ENCODE data around the gene CDH23. TPM values are rescaled to one million over a fixed set of nuclear protein-coding genes. Genes with fewer than 3 reads are reported as not detected.

CDH23 gene
- total and polyA plus RNA-seq, 10 of the 15 experiments (the other 5 are each of a cell fraction or from before 2014, with no cell fraction given): 0.09 to 0.40 (median 0.15) TPM; not detected in 1

GRCh38 chr10:71727738-71728737 lies 331.3 kb downstream of the CDH23 start:
- Histone ChIP-seq H3K9me3 (replicated peaks; ENCODE audit: control insufficient read depth, insufficient read depth, low read length) (no peaks in the 10 kb centered on the region), H2AFZ (ENCODE audit: control insufficient read depth, low read depth, low read length) (peak overlapping the region; percentile 70), H3K4me2 (ENCODE audit: control insufficient read depth, insufficient read depth) (peak overlapping the region; percentile 90), H3K27me3 (replicated peaks in 1 of 2; ENCODE audit: control insufficient read depth in 2 of 2, insufficient read depth in 2 of 2, low read length in 1 of 2) (no peaks in the 10 kb centered on the region), H4K20me1 (ENCODE audit: control insufficient read depth, insufficient read depth) (no peaks in the 10 kb centered on the region), H3K79me2 (ENCODE audit: control insufficient read depth, insufficient read depth, low read length) (no peaks in the 10 kb centered on the region), H3K36me3 (ENCODE audit: control insufficient read depth in 2 of 2, insufficient read depth in 2 of 2, low read length in 1 of 2) (no peaks in the 10 kb centered on the region), H3K9ac (ENCODE audit: control insufficient read depth, insufficient read depth, low read length) (peak overlapping the region; percentile 73), H3K27ac (ENCODE audit: control insufficient read depth, insufficient read depth) (peak overlapping the region; percentile 81), H3K4me3 (peak overlapping the region; percentile 13; the same call in 1 of the 2 replicates), H3K4me1 (ENCODE audit: control insufficient read depth, insufficient read depth, low read length) (peaks cover 48% of the 10 kb centered on the region)
- FAIRE-seq (peak; percentile 90), DNase-seq (ENCODE audit: low read depth, low spot score) (peak; percentile 90), ATAC-seq (peak; percentile 76)
- RAD21 ChIA-PET (ENCODE audit: unreplicated experiment): interaction anchor here (0.6 to 4.4 kb wide), 9 partner anchors 15 to 84 kb away, joined by 3 to 19 read pairs (median 6); partner anchors contain the start of gene VSIR
- in situ Hi-C loops (cut with MboI): no loop called here
- SMC1A ChIA-PET (ENCODE audit: uncharacterized antibody, unreplicated experiment): interaction anchor here (0.6 to 5.4 kb wide), 12 partner anchors 16 to 84 kb away, joined by 3 to 33 read pairs (median 4); partner anchors contain the start of gene VSIR
- 9% methylated on average over 8 of the region's 8 CpGs for WGBS (ENCODE audit: insufficient coverage, insufficient replicate concordance, low lambda C conversion rate, missing lambda C conversion rate)
- intact Hi-C loops (cut with micrococcal nuclease; ENCODE audit: unreplicated experiment): loop anchor here (1.0 kb wide), 3 partner anchors 20 to 41 kb away; no protein-coding TSS in a partner anchor
- CTCF ChIA-PET: interaction anchor here (0.5 to 5.1 kb wide), 10 partner anchors 18 to 1336 kb away, joined by 3 to 40 read pairs (median 4); partner anchors contain the start of gene VSIR
- POLR2A ChIA-PET: interaction anchor here (0.6 to 1.9 kb wide), 6 partner anchors 11 to 356 kb away, joined by 3 to 7 read pairs (median 5); partner anchors contain the start of gene VSIR
- BruUV-seq (replicated peaks): no TSS peak
- no peak for TF ChIP-seq FOXM1 (IDR thresholded peaks at IDR 0.05; ENCODE audit: low read depth, low read length)
- peak in 1 of 2 experiments; percentile 39; a peak in 2 of 4 replicates for TF ChIP-seq IKZF2 (IDR thresholded peaks at IDR 0.05)
- no peak for TF ChIP-seq DPF2 (IDR thresholded peaks at IDR 0.05)
- no peak for TF ChIP-seq SMC3 (IDR thresholded peaks at IDR 0.05; ENCODE audit: borderline replicate concordance, low read length)
- TF ChIP-seq POLR2A (IDR thresholded peaks at IDR 0.05; ENCODE audit: low read depth, low read length): peak; percentile 79
- 0 out of 2 replicates have a peak, but pooled peaks have one; percentile 3 for TF ChIP-seq HDGF (IDR thresholded peaks at IDR 0.05)
- no peak for TF ChIP-seq ZSCAN29 (IDR thresholded peaks at IDR 0.05)
- TF ChIP-seq WRNIP1 (IDR thresholded peaks at IDR 0.05; ENCODE audit: borderline replicate concordance, low read depth, low read length): no peak
- no peak for TF ChIP-seq SMAD5 (IDR thresholded peaks at IDR 0.05; ENCODE audit: low read depth)
- no peak for TF ChIP-seq SKIL (IDR thresholded peaks at IDR 0.05; ENCODE audit: low read depth, poor library complexity, severe bottlenecking)
- TF ChIP-seq CHD2 (IDR thresholded peaks at IDR 0.05; ENCODE audit: borderline replicate concordance, low read depth, low read length): no peak; the same call in 1 of the 2 replicates
- no peak for TF ChIP-seq ASH2L (IDR thresholded peaks at IDR 0.05; ENCODE audit: borderline replicate concordance, low read depth)
- TF ChIP-seq ATF7 (IDR thresholded peaks at IDR 0.05; ENCODE audit: low read depth): 0 out of 2 replicates have a peak, but pooled peaks have one; percentile 4
- TF ChIP-seq GATAD2B (conservative IDR thresholded peaks at IDR 0.05; ENCODE audit: low read depth): no peak
- no peak for TF ChIP-seq ELK1 (IDR thresholded peaks at IDR 0.05; ENCODE audit: low read depth, low read length)
- TF ChIP-seq USF1 (IDR thresholded peaks at IDR 0.05; ENCODE audit: borderline replicate concordance, extremely low read length, insufficient read depth, low read depth, low read length): peak; percentile 9
- TF ChIP-seq RELA (IDR thresholded peaks at IDR 0.05; ENCODE audit: borderline replicate concordance, partially characterized antibody): no peak

Data from GM12878 (cell line).